Coronary artery (tissue), 2 donors: ENCODE results near the gene TMEM147.
A peak's percentile ranks its signal among the peaks of the same experiment; 100 is the strongest.

ENCODE experiments used
- DNase-seq: peaks from one replicate; pipeline ENCODE4 v3.0.0-alpha.2; 2017; ENCODE audit warnings: low spot score
- H3K27ac ChIP-seq, 2 donors: fragments of 200-600 bp; sonication (generic); one replicate each; pipeline ENCODE4 v1.5.1; 2016 to 2019
- H3K4me3 ChIP-seq: fragments of 200-600 bp; sonication (generic); 2 replicates; pipeline ENCODE4 v1.5.1; 2016; ENCODE audit warnings: mild to moderate bottlenecking, moderate library complexity
- TF ChIP-seq, protein P1 (sequence below): fragments of 200-600 bp; sonication (generic); IDR thresholded peaks from one replicate; pipeline ENCODE4 v1.5.1; 2019; ENCODE audit warnings: antibody characterized with exemption

The TMEM147 gene, protein sequence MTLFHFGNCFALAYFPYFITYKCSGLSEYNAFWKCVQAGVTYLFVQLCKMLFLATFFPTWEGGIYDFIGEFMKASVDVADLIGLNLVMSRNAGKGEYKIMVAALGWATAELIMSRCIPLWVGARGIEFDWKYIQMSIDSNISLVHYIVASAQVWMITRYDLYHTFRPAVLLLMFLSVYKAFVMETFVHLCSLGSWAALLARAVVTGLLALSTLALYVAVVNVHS

GRCh38 chr19:35545001-35545854 lies at the start of gene TMEM147:
Gene TMEM147 (plus strand): TSS chr19:35545626. CDS start chr19:35545740, 114 bp downstream.
- TF ChIP-seq, protein P1, sequence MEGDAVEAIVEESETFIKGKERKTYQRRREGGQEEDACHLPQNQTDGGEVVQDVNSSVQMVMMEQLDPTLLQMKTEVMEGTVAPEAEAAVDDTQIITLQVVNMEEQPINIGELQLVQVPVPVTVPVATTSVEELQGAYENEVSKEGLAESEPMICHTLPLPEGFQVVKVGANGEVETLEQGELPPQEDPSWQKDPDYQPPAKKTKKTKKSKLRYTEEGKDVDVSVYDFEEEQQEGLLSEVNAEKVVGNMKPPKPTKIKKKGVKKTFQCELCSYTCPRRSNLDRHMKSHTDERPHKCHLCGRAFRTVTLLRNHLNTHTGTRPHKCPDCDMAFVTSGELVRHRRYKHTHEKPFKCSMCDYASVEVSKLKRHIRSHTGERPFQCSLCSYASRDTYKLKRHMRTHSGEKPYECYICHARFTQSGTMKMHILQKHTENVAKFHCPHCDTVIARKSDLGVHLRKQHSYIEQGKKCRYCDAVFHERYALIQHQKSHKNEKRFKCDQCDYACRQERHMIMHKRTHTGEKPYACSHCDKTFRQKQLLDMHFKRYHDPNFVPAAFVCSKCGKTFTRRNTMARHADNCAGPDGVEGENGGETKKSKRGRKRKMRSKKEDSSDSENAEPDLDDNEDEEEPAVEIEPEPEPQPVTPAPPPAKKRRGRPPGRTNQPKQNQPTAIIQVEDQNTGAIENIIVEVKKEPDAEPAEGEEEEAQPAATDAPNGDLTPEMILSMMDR = no peak
- H3K4me3 ChIP-seq = peak within 1 kb of the TSS; percentile 92
- H3K27ac ChIP-seq = peak within 1 kb of the TSS; percentile 46 to 91
- DNase-seq = peak; percentile 92

DNA sequence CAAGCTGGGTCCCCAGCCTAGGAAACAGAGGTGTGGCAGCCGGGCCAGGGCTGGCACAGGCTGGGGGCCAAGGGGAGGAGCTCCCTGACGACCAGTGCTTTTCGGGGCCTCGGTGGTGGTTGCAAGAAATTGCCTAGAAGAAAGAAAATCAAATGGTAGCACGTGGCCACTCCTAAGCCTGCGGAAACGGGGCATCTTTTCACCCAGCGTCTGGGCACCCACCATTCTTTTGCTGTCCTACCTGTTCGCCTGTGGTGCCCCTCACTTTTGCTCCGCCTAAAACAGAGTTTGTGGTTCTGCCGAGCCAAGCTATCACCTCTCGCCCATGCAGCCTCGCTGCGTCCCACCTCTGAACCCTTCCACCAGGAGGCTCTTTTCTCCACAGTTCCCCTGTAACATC lies 48.0 kb upstream of the TMEM147 start:
- H3K4me3 ChIP-seq = no peak overlapping the region
- H3K27ac ChIP-seq = no peak overlapping the region
- TF ChIP-seq, protein P1 = no peak
- no peak for DNase-seq

GRCh38 chr19:35498220-35498619 lies 47.2 kb upstream of the TMEM147 start:
- DNase-seq = no peak
- no peak overlapping the region for H3K4me3 ChIP-seq

DNA sequence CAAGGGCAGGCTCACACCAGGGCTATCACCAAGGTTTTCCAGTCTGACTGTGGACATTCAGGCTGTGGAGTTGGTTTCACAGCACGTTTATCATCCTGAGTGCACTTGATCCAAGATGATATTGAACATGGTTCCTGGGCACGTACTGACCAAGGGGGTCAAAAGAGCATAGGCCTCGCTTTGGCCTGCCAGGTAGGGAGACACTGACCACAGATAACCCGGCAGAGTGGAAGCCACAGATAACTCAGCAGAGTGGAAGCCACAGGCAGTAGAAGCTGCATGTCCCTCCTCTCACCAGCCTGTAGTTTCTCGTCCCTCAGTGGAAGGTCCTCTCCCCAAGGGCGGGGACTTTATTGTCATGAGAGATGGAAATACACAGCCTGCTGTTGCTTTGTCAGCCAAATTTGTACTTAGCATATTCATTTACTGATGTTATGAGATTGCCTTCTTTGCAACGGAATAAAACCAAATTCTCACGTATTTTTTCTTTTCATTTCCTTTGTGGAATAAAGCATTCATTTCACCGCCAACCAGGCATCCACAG lies 46.4 kb upstream of the TMEM147 start:
- TF ChIP-seq, protein P1 = no peak
- Histone ChIP-seq H3K4me3 (no peak overlapping the region), H3K27ac (no peak overlapping the region)
- DNase-seq = no peak

More at GRCh38 chr19:35498220-35498619, 47.2 kb upstream of the TMEM147 start:
- no peak overlapping the region for H3K27ac ChIP-seq
- TF ChIP-seq, protein P1 = no peak

DNA sequence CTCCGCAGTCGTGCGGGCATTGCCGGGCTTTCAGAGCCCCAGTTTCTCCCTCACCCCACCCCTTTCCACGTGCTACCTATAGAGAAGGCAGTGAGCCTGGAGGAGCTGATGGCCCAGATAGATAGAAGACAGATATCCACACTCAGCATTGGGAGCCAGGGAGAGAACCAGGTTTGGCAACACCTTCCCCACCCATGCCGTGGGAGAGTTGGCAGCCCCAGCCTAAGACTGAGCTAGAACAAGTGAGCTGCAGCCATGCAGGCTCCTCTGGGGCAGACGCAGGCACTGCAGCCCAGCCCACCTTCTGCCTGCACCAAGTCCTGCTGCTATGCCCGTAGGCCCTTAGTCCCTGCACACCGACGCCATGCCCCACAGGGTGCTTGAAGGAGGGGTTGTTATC lies 44.8 kb upstream of the TMEM147 start:
- TF ChIP-seq, protein P1 = no peak
- H3K4me3 ChIP-seq = no peak overlapping the region
- DNase-seq = no peak
- no peak overlapping the region for H3K27ac ChIP-seq

GRCh38 chr19:35501684-35502083 lies 43.7 kb upstream of the TMEM147 start:
- no peak for DNase-seq
- no peak overlapping the region for H3K4me3 ChIP-seq

More at GRCh38 chr19:35501684-35502083, 43.7 kb upstream of the TMEM147 start:
- TF ChIP-seq, protein P1 = no peak
- no peak overlapping the region for H3K27ac ChIP-seq
